Breast epithelium (tissue), 4 donors: ENCODE results near the gene HMGCS1. TPM values are rescaled to one million over a fixed set of nuclear protein-coding genes. Genes with fewer than 3 reads are reported as not detected.

ENCODE experiments used
- DNase-seq, 2 donors: peaks; one replicate each; pipeline ENCODE4 v3.0.0-alpha.2; 2019; ENCODE audit warnings: low spot score in 2 of 2
- H3K27ac ChIP-seq, 2 donors: fragments of 200-600 bp; sonication (generic) in 1 of 2; one replicate each; pipeline ENCODE4 v1.5.1; 2016 to 2019; ENCODE audit warnings: mild to moderate bottlenecking in 1 of 2
- H3K27me3 ChIP-seq, 2 donors: fragments of 200-600 bp; sonication (generic) in 1 of 2; one replicate each; pipeline versions ENCODE4 v1.5.1 to v1.6.0; 2017 to 2019; ENCODE audit warnings: control low read depth in 1 of 2, mild to moderate bottlenecking in 1 of 2
- H3K36me3 ChIP-seq: fragments of 200-600 bp; one replicate; pipeline ENCODE4 v1.5.1; 2019
- H3K4me1 ChIP-seq, 2 donors: fragments of 200-600 bp; sonication (generic); one replicate each; pipeline ENCODE4 v1.5.1; 2016 to 2019; ENCODE audit warnings: control low read depth in 1 of 2
- H3K4me3 ChIP-seq, 3 donors: fragments of 200-600 bp; sonication (generic); 1 replicate in 2 of 3; 2 replicates in 1 of 3; pipeline ENCODE4 v1.5.1; 2016 to 2019; ENCODE audit warnings: mild to moderate bottlenecking in 3 of 3, moderate library complexity in 2 of 3
- H3K9me3 ChIP-seq, 2 donors: fragments of 200-600 bp; sonication (generic) in 1 of 2; one replicate each; pipeline ENCODE4 v1.5.1; 2016 to 2019; ENCODE audit warnings: control low read depth in 1 of 2
- CTCF ChIP-seq, 3 donors: fragments of 450-650 bp; IDR thresholded peaks; one replicate each; pipeline ENCODE4 v1.5.1; 2016 to 2017; ENCODE audit warnings: antibody characterized with exemption in 3 of 3, mild to moderate bottlenecking in 3 of 3, moderate library complexity in 3 of 3
- POLR2A ChIP-seq: fragments of 450-650 bp; IDR thresholded peaks from one replicate; pipeline ENCODE4 v1.6.1; 2016; ENCODE audit warnings: antibody characterized with exemption, mild to moderate bottlenecking, moderate library complexity
- POLR2AphosphoS5 ChIP-seq, 3 donors: sonication (generic); formaldehyde crosslinking; IDR thresholded peaks; one replicate each; pipeline ENCODE4 v1.6.1; 2017; ENCODE audit warnings: antibody characterized with exemption in 3 of 3
- intact Hi-C: fragments of 100-400 bp; cut with DNase I; formaldehyde crosslinking; loops from one replicate; pipeline ENCODE4 v1.15.1; 2023; ENCODE audit warnings: low total_unique reads
- total RNA-seq, 3 donors: library from RNA; depleted of rRNA; stranded (reverse); fragments of >200 nt; gene quantifications; one replicate each; pipeline ENCODE4 v1.1.0, GENCODE V29; 2016

The HMGCS1 gene
- total RNA-seq, 3 donors from 2014 or later = 13.9 to 36.6 (median 26.5) TPM

- TF ChIP-seq CTCF (IDR thresholded peaks at IDR 0.05) (no peak), POLR2AphosphoS5 (IDR thresholded peaks at IDR 0.05) (no peak), POLR2A (no peak)
- no peaks in the 10 kb centered on the region for H3K27me3 ChIP-seq
- no peaks in the 10 kb centered on the region for H3K9me3 ChIP-seq
- DNase-seq = no peak
- H3K36me3 ChIP-seq = peaks cover 6% of the 10 kb centered on the region
- intact Hi-C loops = no loop called here
- no peak overlapping the region for H3K27ac ChIP-seq
- H3K4me1 ChIP-seq = no peaks in the 10 kb centered on the region
- no peak overlapping the region for H3K4me3 ChIP-seq
Observed at GRCh38 chr5:43290726-43291125, 22.5 kb downstream of the HMGCS1 start.

GRCh38 chr5:43288269-43288831 is 24.9 kb downstream of the HMGCS1 start:
- H3K36me3 ChIP-seq = peaks cover 6% of the 10 kb centered on the region
- no peaks in the 10 kb centered on the region for H3K9me3 ChIP-seq
- intact Hi-C loops = no loop called here
- H3K4me1 ChIP-seq = no peaks in the 10 kb centered on the region
- H3K27me3 ChIP-seq = no peaks in the 10 kb centered on the region
- no peak for DNase-seq
- no peak overlapping the region for H3K4me3 ChIP-seq
- TF ChIP-seq POLR2AphosphoS5 (IDR thresholded peaks at IDR 0.05) = no peak
- TF ChIP-seq POLR2A = no peak
- TF ChIP-seq CTCF (IDR thresholded peaks at IDR 0.05) = no peak
- H3K27ac ChIP-seq = no peak overlapping the region

- intact Hi-C loops = no loop called here
- no peak overlapping the region for H3K4me3 ChIP-seq
- H3K36me3 ChIP-seq = peaks cover 6% of the 10 kb centered on the region
- no peaks in the 10 kb centered on the region for H3K9me3 ChIP-seq
- no peak for DNase-seq
- no peak for TF ChIP-seq CTCF (IDR thresholded peaks at IDR 0.05)
- TF ChIP-seq POLR2AphosphoS5 (IDR thresholded peaks at IDR 0.05) = no peak
- no peak for TF ChIP-seq POLR2A
- no peaks in the 10 kb centered on the region for H3K4me1 ChIP-seq
- H3K27ac ChIP-seq = no peak overlapping the region
- H3K27me3 ChIP-seq = no peaks in the 10 kb centered on the region
Observed at GRCh38 chr5:43287493-43287892, 25.7 kb downstream of the HMGCS1 start.

GRCh38 chr5:43286623-43287022 is 26.6 kb downstream of the HMGCS1 start:
- Histone ChIP-seq H3K9me3 (no peaks in the 10 kb centered on the region), H3K36me3 (peaks cover 6% of the 10 kb centered on the region), H3K27me3 (no peaks in the 10 kb centered on the region), H3K4me3 (no peak overlapping the region), H3K4me1 (no peaks in the 10 kb centered on the region), H3K27ac (no peak overlapping the region)
- intact Hi-C loops = no loop called here
- TF ChIP-seq POLR2A (no peak), CTCF (IDR thresholded peaks at IDR 0.05) (no peak), POLR2AphosphoS5 (IDR thresholded peaks at IDR 0.05) (no peak)
- DNase-seq = no peak

GRCh38 chr5:43281840-43282658 is 31.2 kb downstream of the HMGCS1 start:
- H3K4me1 ChIP-seq = no peaks in the 10 kb centered on the region
- H3K27me3 ChIP-seq = no peaks in the 10 kb centered on the region
- no peaks in the 10 kb centered on the region for H3K36me3 ChIP-seq
- no peak overlapping the region for H3K4me3 ChIP-seq
- TF ChIP-seq CTCF (IDR thresholded peaks at IDR 0.05) (no peak), POLR2A (no peak), POLR2AphosphoS5 (IDR thresholded peaks at IDR 0.05) (no peak)
- no peaks in the 10 kb centered on the region for H3K9me3 ChIP-seq
- DNase-seq = no peak
- no peak overlapping the region for H3K27ac ChIP-seq
- intact Hi-C loops = no loop called here
